GM12878 (cell line): ENCODE data around the gene GPR78. TPM values are rescaled to one million over a fixed set of nuclear protein-coding genes. Genes with fewer than 3 reads are reported as not detected.

Experiments
- ATAC-seq: fragments of 200-7000 bp; cut with Tn5 transposase; 3 replicates; pipeline ENCODE4 v1.9.1; 2020; ENCODE audit warnings: mild to moderate bottlenecking, moderate library complexity
- BruUV-seq: library from RNA; stranded (reverse); fragments of 400-500 nt; replicated peaks from 2 replicates; lab custom pipeline; 2021; lab: Mats Ljungman, UMichigan
- CTCF ChIA-PET: fragments of 300-600 bp; sonication (Branson Sonifier 250); formaldehyde crosslinking; extraction: SDS; loops from one replicate; lab custom pipeline; 2021; ENCODE audit warnings: inconsistent platforms; lab: Yijun Ruan, JAX
- POLR2A ChIA-PET: fragments of 350-600 bp; formaldehyde crosslinking; extraction: SDS; loops from one replicate; lab custom pipeline; 2021; ENCODE audit warnings: inconsistent platforms; lab: Charles Lee
- RAD21 ChIA-PET: fragments of 300-600 bp; sonication (Branson Sonifier 250); formaldehyde crosslinking; loops from one replicate; lab custom pipeline; 2023; ENCODE audit warnings: antibody characterized with exemption; ENCODE audit not compliant: unreplicated experiment; lab: Charles Lee
- SMC1A ChIA-PET: fragments of 300-600 bp; sonication (Branson Sonifier 250); formaldehyde crosslinking; loops from one replicate; lab custom pipeline; 2023; ENCODE audit not compliant: unreplicated experiment, uncharacterized antibody; lab: Charles Lee
- DNase-seq: peaks from one replicate; pipeline ENCODE4 v3.0.0-alpha.2; 2011; ENCODE audit warnings: low read depth, low spot score
- FAIRE-seq: peaks from 3 replicates; lab custom pipeline; 2011; peaks lifted over from hg19 to GRCh38; lab: Jason Lieb, UNC
- H2AFZ ChIP-seq: 2 replicates; pipeline ENCODE4 v1.6.0; 2011; ENCODE audit warnings: low read depth, low read length, control low read depth; ENCODE audit not compliant: control insufficient read depth
- H3K27ac ChIP-seq: 2 replicates; pipeline ENCODE4 v1.5.1; 2011; ENCODE audit warnings: control low read depth; ENCODE audit not compliant: control insufficient read depth, insufficient read depth
- H3K27me3 ChIP-seq, 2 experiments: replicated peaks in 1 of 2; 2 replicates each; pipeline versions ENCODE4 v1.6.0 to v1.6.1; 2011; ENCODE audit warnings: low read length in 1 of 2; ENCODE audit not compliant: control insufficient read depth in 2 of 2, insufficient read depth in 2 of 2
- H3K36me3 ChIP-seq, 2 experiments: 2 replicates each; pipeline ENCODE4 v1.5.1; 2011; ENCODE audit warnings: low read length in 1 of 2; ENCODE audit not compliant: control insufficient read depth in 2 of 2, insufficient read depth in 2 of 2
- H3K4me1 ChIP-seq: 2 replicates; pipeline ENCODE4 v1.6.1; 2011; ENCODE audit warnings: mild to moderate bottlenecking, low read length, moderate library complexity, mixed read lengths; ENCODE audit not compliant: control insufficient read depth, insufficient read depth
- H3K4me2 ChIP-seq: 2 replicates; pipeline ENCODE4 v1.6.0; 2011; ENCODE audit warnings: control low read depth; ENCODE audit not compliant: control insufficient read depth, insufficient read depth
- H3K4me3 ChIP-seq: fragments of 200-600 bp; sonication (generic); 2 replicates; pipeline ENCODE4 v1.5.1; 2016
- H3K79me2 ChIP-seq: 2 replicates; pipeline ENCODE4 v1.6.0; 2011; ENCODE audit warnings: low read length; ENCODE audit not compliant: control insufficient read depth, insufficient read depth
- H3K9ac ChIP-seq: 2 replicates; pipeline ENCODE4 v1.8.0; 2011; ENCODE audit warnings: low read length, control low read depth, mixed read lengths; ENCODE audit not compliant: control insufficient read depth, insufficient read depth
- H3K9me3 ChIP-seq: replicated peaks from 3 replicates; pipeline ENCODE4 v1.5.1; 2011; ENCODE audit warnings: mild to moderate bottlenecking, low read length; ENCODE audit not compliant: control insufficient read depth, insufficient read depth
- H4K20me1 ChIP-seq: 2 replicates; pipeline ENCODE4 v1.6.0; 2011; ENCODE audit not compliant: control insufficient read depth, insufficient read depth
- CBFB ChIP-seq: IDR thresholded peaks from 2 replicates; pipeline ENCODE4 v1.6.1; 2016; ENCODE audit warnings: antibody characterized with exemption, low read depth
- CBX5 ChIP-seq: sonication (generic); IDR thresholded peaks from 2 replicates; pipeline ENCODE4 v1.6.1; 2016; ENCODE audit warnings: low read depth, moderate library complexity, mild to moderate bottlenecking, inconsistent platforms
- CHD1 ChIP-seq: IDR thresholded peaks from 2 replicates; pipeline ENCODE4 v1.6.1; 2012; ENCODE audit warnings: low read depth, low read length, improper control_type of control experiment
- CHD2 ChIP-seq: IDR thresholded peaks from 2 replicates; pipeline ENCODE4 v1.6.1; 2011; ENCODE audit warnings: low read depth, low read length, improper control_type of control experiment, borderline replicate concordance
- EGR1 ChIP-seq, 2 experiments: IDR thresholded peaks; 1 replicate in 1 of 2; 2 replicates in 1 of 2; pipeline ENCODE4 v1.6.1; 2011 to 2012; ENCODE audit warnings: low read depth in 2 of 2, low read length in 2 of 2, borderline replicate concordance in 1 of 2, mild to moderate bottlenecking in 1 of 2, moderate library complexity in 1 of 2
- FOXK2 ChIP-seq: fragments of 450-650 bp; IDR thresholded peaks from 2 replicates; pipeline ENCODE4 v1.6.1; 2017; ENCODE audit warnings: mild to moderate bottlenecking, moderate library complexity
- GABPA ChIP-seq: IDR thresholded peaks from 2 replicates; pipeline ENCODE4 v1.6.1; 2014; ENCODE audit warnings: antibody characterized with exemption, low read depth, mild to moderate bottlenecking, inconsistent platforms
- IKZF2 ChIP-seq, 2 experiments: fragments of 450-650 bp; IDR thresholded peaks; 2 replicates each; pipeline ENCODE4 v1.6.1; 2017; ENCODE audit warnings: mild to moderate bottlenecking in 2 of 2, moderate library complexity in 2 of 2
- JUND ChIP-seq: IDR thresholded peaks from 2 replicates; pipeline ENCODE4 v1.6.1; 2012; ENCODE audit warnings: low read depth, mild to moderate bottlenecking, low read length, improper control_type of control experiment, moderate library complexity
- LARP7 ChIP-seq: fragments of 450-650 bp; IDR thresholded peaks from 2 replicates; pipeline ENCODE4 v1.6.1; 2017; ENCODE audit warnings: mild to moderate bottlenecking
- NR2C2 ChIP-seq: IDR thresholded peaks from 2 replicates; pipeline ENCODE4 v1.6.1; 2011; ENCODE audit warnings: borderline replicate concordance, low read depth; ENCODE audit not compliant: control insufficient read depth, insufficient read length
- PBX3 ChIP-seq: IDR thresholded peaks from 2 replicates; pipeline ENCODE4 v1.6.1; 2011; ENCODE audit warnings: mild to moderate bottlenecking, low read depth, low read length, moderate library complexity; ENCODE audit not compliant: insufficient replicate concordance
- POLR2AphosphoS2 ChIP-seq: IDR thresholded peaks from 2 replicates; pipeline ENCODE4 v1.6.1; 2011; ENCODE audit warnings: low read depth, mild to moderate bottlenecking, low read length, improper control_type of control experiment, moderate library complexity
- RFX5 ChIP-seq: IDR thresholded peaks from 2 replicates; pipeline ENCODE4 v1.6.1; 2011; ENCODE audit warnings: low read depth, low read length, improper control_type of control experiment
- SIX5 ChIP-seq: IDR thresholded peaks from 2 replicates; pipeline ENCODE4 v1.6.1; 2011; ENCODE audit warnings: mild to moderate bottlenecking, low read depth, low read length, moderate library complexity; ENCODE audit not compliant: severe bottlenecking
- SMARCA5 ChIP-seq: fragments of 450-650 bp; IDR thresholded peaks from 2 replicates; pipeline ENCODE4 v1.6.1; 2017; ENCODE audit warnings: mild to moderate bottlenecking
- SP1 ChIP-seq: IDR thresholded peaks from one replicate; pipeline ENCODE4 v1.6.1; 2011; ENCODE audit warnings: low read depth, low read length
- TCF12 ChIP-seq: IDR thresholded peaks from 2 replicates; pipeline ENCODE4 v1.6.1; 2011; ENCODE audit warnings: low read depth, mild to moderate bottlenecking, low read length
- ZNF217 ChIP-seq: fragments of 450-650 bp; IDR thresholded peaks from 2 replicates; pipeline ENCODE4 v1.6.1; 2017; ENCODE audit warnings: antibody characterized with exemption, mild to moderate bottlenecking
- ZNF592 ChIP-seq: fragments of 450-650 bp; IDR thresholded peaks from 2 replicates; pipeline ENCODE4 v1.6.1; 2017; ENCODE audit warnings: mild to moderate bottlenecking, moderate library complexity
- WGBS: methylation state at CpG from one replicate; pipeline ENCODE4 v1.1.6; 2016; ENCODE audit warnings: low lambda C conversion rate; ENCODE audit not compliant: insufficient replicate concordance, insufficient coverage; ENCODE audit errors: missing lambda C conversion rate; 5-methylcytosine and 5-hydroxymethylcytosine counted together
- in situ Hi-C: fragments of 300-500 bp; cut with MboI; formaldehyde crosslinking; loops from 9 replicates; pipeline ENCODE4 v1.14.3; 2018; ENCODE audit warnings: mixed read lengths
- intact Hi-C: fragments of 100-400 bp; cut with micrococcal nuclease; formaldehyde crosslinking; loops from one replicate; pipeline ENCODE4 v1.14.2; 2022; ENCODE audit not compliant: unreplicated experiment
- polyA plus RNA-seq, 11 experiments: library from polyadenylated mRNA; depleted of rRNA in 4 of 11; unstranded in 6 of 11; stranded (reverse) in 5 of 11; fragments of >200 nt; fragmentation: Nextera tagmentation in 4 of 11; fragmentation: Illumina TruSeq in 1 of 11; extraction: Ambion mirVana in 4 of 11; extraction: Trizol in 1 of 11; gene quantifications; 1 replicate in 1 of 11; 2 replicates in 10 of 11; pipeline versions ENCODE4 v1.2.1 to v1.2.3, GENCODE V29; 2011 to 2016; ENCODE audit warnings: inconsistent platforms in 2 of 11, missing spikeins in 2 of 11, low read depth in 1 of 11
- total RNA-seq, 4 experiments: library from RNA; depleted of rRNA in 3 of 4; stranded (reverse); fragments of >200 nt in 3 of 4; fragmentation: Illumina TruSeq in 1 of 4; extraction: Trizol in 1 of 4; gene quantifications; 2 replicates each; pipeline versions ENCODE4 v1.2.1 to v1.2.3, GENCODE V29; 2013 to 2021

The GPR78 gene
- total and polyA plus RNA-seq, 10 of the 15 experiments (the other 5 are each of a cell fraction or from before 2014, with no cell fraction given) = 0.03 TPM; not detected in 9

- TF ChIP-seq EGR1 (IDR thresholded peaks at IDR 0.05; ENCODE audit: borderline replicate concordance in 1 of 2, low read depth in 2 of 2, low read length in 2 of 2) (no peak), IKZF2 (IDR thresholded peaks at IDR 0.05) (no peak)
Measured at GRCh38 chr4:8581094-8581861, 1.1 kb downstream of the GPR78 start (continued).

GRCh38 chr4:8582016-8582415 is 1.8 kb downstream of the GPR78 start:
- POLR2A ChIA-PET = no interaction called here
- FAIRE-seq = no peak
- Histone ChIP-seq H3K9me3 (no peaks in the 10 kb centered on the region), H3K9ac (no peak overlapping the region), H2AFZ (no peak overlapping the region), H3K4me2 (no peak overlapping the region), H3K79me2 (no peaks in the 10 kb centered on the region), H3K4me1 (no peaks in the 10 kb centered on the region), H3K27me3 (no peaks in the 10 kb centered on the region), H4K20me1 (no peaks in the 10 kb centered on the region)
- RAD21 ChIA-PET = no interaction called here
- DNase-seq = no peak
- ATAC-seq = no peak
- CTCF ChIA-PET = no interaction called here
- no TSS peak for BruUV-seq
- intact Hi-C loops = no loop called here
- no peak for TF ChIP-seq ZNF592
- no peak for TF ChIP-seq SMARCA5
- no peak for TF ChIP-seq GABPA
- no peak for TF ChIP-seq SP1
- no peak for TF ChIP-seq RFX5
- TF ChIP-seq CBX5 = no peak
- no peak for TF ChIP-seq TCF12
- no peak for TF ChIP-seq IKZF2 (IDR thresholded peaks at IDR 0.05)
- TF ChIP-seq CHD1 = no peak
- no peak for TF ChIP-seq PBX3
- no peak for TF ChIP-seq CBFB
- TF ChIP-seq NR2C2 = no peak
- TF ChIP-seq CHD2 = no peak
- no peak for TF ChIP-seq POLR2AphosphoS2
- TF ChIP-seq LARP7 = no peak
- TF ChIP-seq ZNF217 = no peak
- TF ChIP-seq SIX5 = no peak
- TF ChIP-seq JUND = no peak
- TF ChIP-seq FOXK2 = no peak
- TF ChIP-seq, all 136 proteins: peak for 0
- Histone ChIP-seq H3K4me3 (no peak overlapping the region), H3K36me3 (no peaks in the 10 kb centered on the region), H3K27ac (no peak overlapping the region)
- 15% methylated on average over 2 of the region's 2 CpGs for WGBS
- in situ Hi-C loops = no loop called here
- SMC1A ChIA-PET = no interaction called here
